PC-9 (cell line): Measurements from ENCODE around the gene TNS1. TPM values are rescaled to one million over a fixed set of nuclear protein-coding genes. Genes with fewer than 3 reads are reported as not detected.

Source experiments
- BruUV-seq: library from RNA; stranded (reverse); fragments of 400-500 nt; replicated peaks from 2 replicates; lab custom pipeline; 2021; lab: Mats Ljungman, UMichigan
- CTCF ChIA-PET: fragments of 300-600 bp; sonication (Branson Sonifier 250); formaldehyde crosslinking; loops from one replicate; lab custom pipeline; 2022; ENCODE audit warnings: antibody characterized with exemption; lab: Charles Lee
- POLR2A ChIA-PET: fragments of 300-600 bp; sonication (Branson Sonifier 250); formaldehyde crosslinking; loops from one replicate; lab custom pipeline; 2022; ENCODE audit warnings: antibody characterized with exemption; ENCODE audit not compliant: unreplicated experiment; lab: Charles Lee
- DNase-seq, 2 experiments: peaks; one replicate each; pipeline versions ENCODE4 v3.0.0 to v3.0.0-alpha.2; 2015 to 2022; ENCODE audit warnings: mixed read lengths in 1 of 2
- H2AFZ ChIP-seq: fragments of 200-600 bp; sonication (generic); 2 replicates; pipeline ENCODE4 v1.8.1; 2017; ENCODE audit warnings: antibody characterized with exemption
- H3F3A ChIP-seq: fragments of 200-600 bp; sonication (generic); 2 replicates; pipeline ENCODE4 v1.8.1; 2017; ENCODE audit warnings: antibody characterized with exemption, mild to moderate bottlenecking, low read depth; ENCODE audit not compliant: insufficient read depth
- H3K27ac ChIP-seq: fragments of 200-600 bp; sonication (generic); 2 replicates; pipeline ENCODE4 v1.6.1; 2016; ENCODE audit warnings: mixed run types
- H3K27me3 ChIP-seq: fragments of 200-600 bp; sonication (generic); 2 replicates; pipeline ENCODE4 v1.6.1; 2016; ENCODE audit warnings: low read depth, mixed run types; ENCODE audit not compliant: insufficient read depth
- H3K36me3 ChIP-seq: fragments of 200-600 bp; sonication (generic); 2 replicates; pipeline ENCODE4 v1.6.1; 2016; ENCODE audit warnings: low read depth, mixed run types
- H3K4me1 ChIP-seq: fragments of 200-600 bp; sonication (generic); replicated peaks from 2 replicates; pipeline ENCODE4 v1.6.1; 2016; ENCODE audit warnings: mixed run types; ENCODE audit not compliant: insufficient read depth
- H3K4me2 ChIP-seq: fragments of 200-600 bp; sonication (generic); 2 replicates; pipeline ENCODE4 v1.6.1; 2017; ENCODE audit warnings: mixed run types
- H3K4me3 ChIP-seq: fragments of 200-600 bp; sonication (generic); 2 replicates; pipeline ENCODE4 v1.6.1; 2016; ENCODE audit warnings: mixed run types
- H3K79me2 ChIP-seq: fragments of 200-600 bp; sonication (generic); 2 replicates; pipeline ENCODE4 v1.6.1; 2017; ENCODE audit warnings: low read depth, mixed run types
- H3K9me2 ChIP-seq: fragments of 200-600 bp; sonication (generic); 2 replicates; pipeline ENCODE4 v1.8.1; 2017; ENCODE audit warnings: mild to moderate bottlenecking; ENCODE audit not compliant: insufficient read depth
- H3K9me3 ChIP-seq: fragments of 200-600 bp; sonication (generic); 2 replicates; pipeline ENCODE4 v1.8.1; 2016; ENCODE audit warnings: low read depth; ENCODE audit not compliant: insufficient read depth
- H4K20me1 ChIP-seq: fragments of 200-600 bp; sonication (generic); 2 replicates; pipeline ENCODE4 v1.8.1; 2017; ENCODE audit not compliant: insufficient read depth
- EZH2 ChIP-seq: fragments of 200-600 bp; sonication (generic); IDR thresholded peaks from 2 replicates; pipeline ENCODE4 v1.8.0; 2017; ENCODE audit warnings: antibody characterized with exemption, low read depth
- intact Hi-C: fragments of 100-400 bp; cut with micrococcal nuclease; formaldehyde crosslinking; loops from one replicate; pipeline ENCODE4 v1.10.0; 2022; ENCODE audit not compliant: unreplicated experiment
- total RNA-seq: library from RNA; stranded (reverse); gene quantifications from 2 replicates; pipeline ENCODE4 v1.2.3, GENCODE V29; 2021
- TF ChIP-seq, protein P1 (sequence below): fragments of 200-600 bp; sonication (generic); conservative IDR thresholded peaks from 2 replicates; pipeline ENCODE4 v1.6.1; 2017; ENCODE audit warnings: mixed run types, antibody characterized with exemption, mild to moderate bottlenecking, moderate library complexity

Gene TNS1
- total RNA-seq, 1 experiment from 2014 or later = 5.5 TPM

DNA sequence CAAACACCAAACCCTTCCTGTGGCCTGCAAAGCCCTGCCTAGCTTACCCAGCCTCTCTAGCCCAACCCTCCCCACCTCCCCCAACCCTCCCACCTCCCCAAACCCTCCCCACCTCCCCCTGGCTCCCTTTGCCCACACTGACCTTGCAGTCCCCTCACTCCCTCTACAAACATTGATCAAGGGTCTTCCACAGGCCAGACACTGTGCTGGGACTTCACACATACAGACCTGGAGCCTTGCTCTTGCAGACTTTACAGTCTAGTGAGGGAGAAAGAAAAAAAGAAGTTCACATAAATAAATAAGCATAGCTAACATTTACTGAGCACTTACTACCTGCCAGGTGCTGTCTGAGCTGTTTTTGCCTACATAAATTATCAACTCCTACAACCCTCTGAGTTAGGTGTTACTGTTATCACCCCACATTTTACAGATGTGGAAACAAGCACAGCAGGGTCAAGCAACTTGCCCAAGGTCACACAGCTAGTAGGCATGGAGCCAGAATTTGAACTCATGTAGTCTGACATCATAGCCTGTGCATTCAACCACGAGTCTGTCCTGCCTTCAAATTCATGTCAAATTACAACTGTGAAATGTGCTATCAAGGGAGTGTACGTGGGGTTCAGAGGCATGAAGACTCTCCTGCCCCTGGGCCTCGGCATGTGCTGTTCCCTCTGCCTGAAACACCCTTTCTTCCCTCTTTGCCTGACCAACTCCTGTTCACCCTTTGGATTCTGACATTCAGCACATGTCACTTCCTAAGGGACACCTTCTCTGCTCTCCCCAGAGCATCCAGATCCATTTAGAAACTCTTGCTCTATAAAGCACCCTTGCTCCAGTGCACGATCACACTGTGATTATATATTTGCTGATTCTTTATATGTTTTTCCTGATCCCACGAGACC lies 209.9 kb downstream of the TNS1 start:
- no peaks in the 10 kb centered on the region for H3K36me3 ChIP-seq
- no peaks in the 10 kb centered on the region for H3K79me2 ChIP-seq
- no peak overlapping the region for H3K4me2 ChIP-seq
- H2AFZ ChIP-seq = no peak overlapping the region
- no peaks in the 10 kb centered on the region for H3K9me3 ChIP-seq
- no peak overlapping the region for H3K27ac ChIP-seq
- no peaks in the 10 kb centered on the region for H3F3A ChIP-seq
- no peak overlapping the region for H3K4me3 ChIP-seq
- no peak for DNase-seq
- H4K20me1 ChIP-seq = no peaks in the 10 kb centered on the region
- TF ChIP-seq EZH2 = no peak
- TF ChIP-seq, protein P1, sequence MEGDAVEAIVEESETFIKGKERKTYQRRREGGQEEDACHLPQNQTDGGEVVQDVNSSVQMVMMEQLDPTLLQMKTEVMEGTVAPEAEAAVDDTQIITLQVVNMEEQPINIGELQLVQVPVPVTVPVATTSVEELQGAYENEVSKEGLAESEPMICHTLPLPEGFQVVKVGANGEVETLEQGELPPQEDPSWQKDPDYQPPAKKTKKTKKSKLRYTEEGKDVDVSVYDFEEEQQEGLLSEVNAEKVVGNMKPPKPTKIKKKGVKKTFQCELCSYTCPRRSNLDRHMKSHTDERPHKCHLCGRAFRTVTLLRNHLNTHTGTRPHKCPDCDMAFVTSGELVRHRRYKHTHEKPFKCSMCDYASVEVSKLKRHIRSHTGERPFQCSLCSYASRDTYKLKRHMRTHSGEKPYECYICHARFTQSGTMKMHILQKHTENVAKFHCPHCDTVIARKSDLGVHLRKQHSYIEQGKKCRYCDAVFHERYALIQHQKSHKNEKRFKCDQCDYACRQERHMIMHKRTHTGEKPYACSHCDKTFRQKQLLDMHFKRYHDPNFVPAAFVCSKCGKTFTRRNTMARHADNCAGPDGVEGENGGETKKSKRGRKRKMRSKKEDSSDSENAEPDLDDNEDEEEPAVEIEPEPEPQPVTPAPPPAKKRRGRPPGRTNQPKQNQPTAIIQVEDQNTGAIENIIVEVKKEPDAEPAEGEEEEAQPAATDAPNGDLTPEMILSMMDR = no peak
- intact Hi-C loops = no loop called here
- no TSS peak for BruUV-seq
- no peaks in the 10 kb centered on the region; the same call in 1 of the 2 replicates for H3K27me3 ChIP-seq
- H3K4me1 ChIP-seq = no peaks in the 10 kb centered on the region
- ChIA-PET CTCF (interaction anchor here (1.0 kb wide), 1 partner anchor 95 kb away, joined by 3 read pairs; no protein-coding TSS in a partner anchor), POLR2A (no interaction called here)
- no peaks in the 10 kb centered on the region for H3K9me2 ChIP-seq

GRCh38 chr2:217791551-217791950 lies 211.2 kb downstream of the TNS1 start:
- Histone ChIP-seq H3K36me3 (no peaks in the 10 kb centered on the region), H3K27ac (no peak overlapping the region), H3K4me1 (no peaks in the 10 kb centered on the region), H3K9me2 (no peaks in the 10 kb centered on the region), H2AFZ (no peak overlapping the region), H3F3A (no peaks in the 10 kb centered on the region), H3K4me2 (no peak overlapping the region), H3K9me3 (no peaks in the 10 kb centered on the region), H3K27me3 (no peaks in the 10 kb centered on the region; the same call in 1 of the 2 replicates), H3K79me2 (no peaks in the 10 kb centered on the region), H3K4me3 (no peak overlapping the region), H4K20me1 (no peaks in the 10 kb centered on the region)
- intact Hi-C loops = no loop called here
- ChIA-PET CTCF (interaction anchor here (0.6 kb wide), 1 partner anchor 90 kb away, joined by 8 read pairs; no protein-coding TSS in a partner anchor), POLR2A (no interaction called here)
- no peak for DNase-seq
- no TSS peak for BruUV-seq
- TF ChIP-seq EZH2 = no peak
- TF ChIP-seq, protein P1 = no peak

DNA sequence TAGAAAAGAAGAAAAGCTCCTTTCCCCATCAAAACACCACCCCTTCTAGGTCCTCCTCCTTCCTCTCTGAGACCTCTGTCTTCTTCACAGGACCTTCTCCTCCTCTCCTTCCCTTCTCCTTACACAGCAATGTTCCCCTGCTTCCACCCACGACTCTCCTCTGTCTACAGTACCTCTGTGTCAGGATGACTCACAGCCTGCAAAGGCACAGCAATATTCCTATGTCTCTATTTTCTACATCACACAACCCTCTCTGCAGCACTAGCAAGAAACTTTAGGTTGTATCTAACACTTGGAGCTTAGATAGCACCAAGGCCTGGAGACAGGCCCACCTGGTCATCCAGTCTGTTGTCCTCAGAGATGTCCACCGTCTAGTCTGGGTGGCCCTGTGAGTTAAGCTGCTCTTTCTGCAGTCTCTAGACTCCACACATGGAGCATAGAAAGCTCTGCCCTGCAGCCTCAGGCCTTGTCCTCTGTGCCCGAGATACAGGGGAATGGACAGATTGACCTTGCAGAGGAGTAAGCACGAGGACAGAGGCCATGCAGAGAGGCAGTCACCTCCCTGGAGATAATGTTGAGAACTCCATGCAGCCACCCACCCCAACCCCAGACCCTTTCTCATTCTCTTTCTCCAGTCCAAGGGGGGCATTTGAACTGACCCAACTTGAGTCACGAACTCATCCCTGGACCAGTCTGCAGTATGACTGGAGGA lies 212.0 kb downstream of the TNS1 start:
- Histone ChIP-seq H3K4me1 (no peaks in the 10 kb centered on the region), H3K9me2 (no peaks in the 10 kb centered on the region), H3K4me3 (no peak overlapping the region), H3K4me2 (no peak overlapping the region), H3K36me3 (no peaks in the 10 kb centered on the region), H3K79me2 (no peaks in the 10 kb centered on the region), H3K27ac (no peak overlapping the region), H3K9me3 (no peaks in the 10 kb centered on the region), H4K20me1 (no peaks in the 10 kb centered on the region), H3F3A (no peaks in the 10 kb centered on the region), H3K27me3 (no peaks in the 10 kb centered on the region; the same call in 1 of the 2 replicates), H2AFZ (no peak overlapping the region)
- intact Hi-C loops = no loop called here
- no TSS peak for BruUV-seq
- POLR2A ChIA-PET = no interaction called here
- CTCF ChIA-PET = interaction anchor here (0.6 to 0.8 kb wide), 2 partner anchors 91 to 96 kb away, joined by 3 to 8 read pairs; no protein-coding TSS in a partner anchor
- no peak for DNase-seq
- TF ChIP-seq, protein P1 = no peak
- TF ChIP-seq EZH2 = no peak
